GM12878 (cell line): ENCODE data around the gene AMT. TPM values are rescaled to one million over a fixed set of nuclear protein-coding genes. Genes with fewer than 3 reads are reported as not detected.

Experiments
- DPF2 ChIP-seq: fragments of 450-650 bp; IDR thresholded peaks from 2 replicates; pipeline ENCODE4 v1.6.1; 2017; ENCODE audit warnings: mild to moderate bottlenecking
- EZH2 ChIP-seq: IDR thresholded peaks from 2 replicates; pipeline ENCODE4 v1.6.1; 2012; ENCODE audit warnings: low read depth, mild to moderate bottlenecking, control low read depth, inconsistent platforms, low read length, borderline replicate concordance; ENCODE audit not compliant: control insufficient read depth
- GABPA ChIP-seq: IDR thresholded peaks from 2 replicates; pipeline ENCODE4 v1.6.1; 2014; ENCODE audit warnings: antibody characterized with exemption, low read depth, mild to moderate bottlenecking, inconsistent platforms
- RAD21 ChIP-seq: IDR thresholded peaks from 2 replicates; pipeline ENCODE4 v1.6.1; 2011; ENCODE audit warnings: mild to moderate bottlenecking, low read depth, low read length, moderate library complexity; ENCODE audit not compliant: insufficient read depth
- RBBP5 ChIP-seq: fragments of 200-600 bp; sonication (generic); conservative IDR thresholded peaks from 2 replicates; pipeline ENCODE4 v1.6.1; 2016
- SMARCA5 ChIP-seq: fragments of 450-650 bp; IDR thresholded peaks from 2 replicates; pipeline ENCODE4 v1.6.1; 2017; ENCODE audit warnings: mild to moderate bottlenecking
- SMC3 ChIP-seq: IDR thresholded peaks from 2 replicates; pipeline ENCODE4 v1.6.1; 2011; ENCODE audit warnings: low read length, improper control_type of control experiment, borderline replicate concordance
- STAT1 ChIP-seq: fragments of 450-650 bp; conservative IDR thresholded peaks from 2 replicates; pipeline ENCODE4 v1.6.1; 2014; ENCODE audit warnings: antibody characterized with exemption, mild to moderate bottlenecking
- STAT3 ChIP-seq: IDR thresholded peaks from 2 replicates; pipeline ENCODE4 v1.6.1; 2011; ENCODE audit warnings: low read depth, low read length, improper control_type of control experiment
- WRNIP1 ChIP-seq: IDR thresholded peaks from 2 replicates; pipeline ENCODE4 v1.6.1; 2011; ENCODE audit warnings: low read depth, low read length, improper control_type of control experiment, borderline replicate concordance
- YY1 ChIP-seq: IDR thresholded peaks from 2 replicates; pipeline ENCODE4 v1.6.1; 2011; ENCODE audit warnings: low read depth, mild to moderate bottlenecking, low read length
- polyA plus RNA-seq, 11 experiments: library from polyadenylated mRNA; depleted of rRNA in 4 of 11; unstranded in 6 of 11; stranded (reverse) in 5 of 11; fragments of >200 nt; fragmentation: Nextera tagmentation in 4 of 11; fragmentation: Illumina TruSeq in 1 of 11; extraction: Ambion mirVana in 4 of 11; extraction: Trizol in 1 of 11; gene quantifications; 1 replicate in 1 of 11; 2 replicates in 10 of 11; pipeline versions ENCODE4 v1.2.1 to v1.2.3, GENCODE V29; 2011 to 2016; ENCODE audit warnings: inconsistent platforms in 2 of 11, missing spikeins in 2 of 11, low read depth in 1 of 11
- total RNA-seq, 4 experiments: library from RNA; depleted of rRNA in 3 of 4; stranded (reverse); fragments of >200 nt in 3 of 4; fragmentation: Illumina TruSeq in 1 of 4; extraction: Trizol in 1 of 4; gene quantifications; 2 replicates each; pipeline versions ENCODE4 v1.2.1 to v1.2.3, GENCODE V29; 2013 to 2021
- TF ChIP-seq, protein P1 (sequence below): fragments of 150-350 bp; IDR thresholded peaks from 2 replicates; pipeline ENCODE4 v1.6.1; 2014; ENCODE audit warnings: mild to moderate bottlenecking, low read depth, low read length
- TF ChIP-seq, protein P2 (sequence below): IDR thresholded peaks from 2 replicates; pipeline ENCODE4 v1.6.1; 2011; ENCODE audit warnings: low read depth, low read length, improper control_type of control experiment, borderline replicate concordance
- TF ChIP-seq, protein P3 (sequence below): fragments of 450-650 bp; IDR thresholded peaks from 2 replicates; pipeline ENCODE4 v1.6.1; 2017; ENCODE audit warnings: mild to moderate bottlenecking, moderate library complexity
- TF ChIP-seq, protein P4 (sequence below): fragments of 450-650 bp; formaldehyde crosslinking; IDR thresholded peaks from 2 replicates; pipeline ENCODE4 v1.4.0; 2022; ENCODE audit warnings: mild to moderate bottlenecking, moderate library complexity
- TF ChIP-seq, protein P5 (sequence below): fragments of 450-650 bp; IDR thresholded peaks from 2 replicates; pipeline ENCODE4 v1.6.1; 2017; ENCODE audit warnings: borderline replicate concordance

The AMT gene
- total and polyA plus RNA-seq, 10 of the 15 experiments (the other 5 are each of a cell fraction or from before 2014, with no cell fraction given) = 0.45 to 7.2 (median 2.6) TPM

DNA sequence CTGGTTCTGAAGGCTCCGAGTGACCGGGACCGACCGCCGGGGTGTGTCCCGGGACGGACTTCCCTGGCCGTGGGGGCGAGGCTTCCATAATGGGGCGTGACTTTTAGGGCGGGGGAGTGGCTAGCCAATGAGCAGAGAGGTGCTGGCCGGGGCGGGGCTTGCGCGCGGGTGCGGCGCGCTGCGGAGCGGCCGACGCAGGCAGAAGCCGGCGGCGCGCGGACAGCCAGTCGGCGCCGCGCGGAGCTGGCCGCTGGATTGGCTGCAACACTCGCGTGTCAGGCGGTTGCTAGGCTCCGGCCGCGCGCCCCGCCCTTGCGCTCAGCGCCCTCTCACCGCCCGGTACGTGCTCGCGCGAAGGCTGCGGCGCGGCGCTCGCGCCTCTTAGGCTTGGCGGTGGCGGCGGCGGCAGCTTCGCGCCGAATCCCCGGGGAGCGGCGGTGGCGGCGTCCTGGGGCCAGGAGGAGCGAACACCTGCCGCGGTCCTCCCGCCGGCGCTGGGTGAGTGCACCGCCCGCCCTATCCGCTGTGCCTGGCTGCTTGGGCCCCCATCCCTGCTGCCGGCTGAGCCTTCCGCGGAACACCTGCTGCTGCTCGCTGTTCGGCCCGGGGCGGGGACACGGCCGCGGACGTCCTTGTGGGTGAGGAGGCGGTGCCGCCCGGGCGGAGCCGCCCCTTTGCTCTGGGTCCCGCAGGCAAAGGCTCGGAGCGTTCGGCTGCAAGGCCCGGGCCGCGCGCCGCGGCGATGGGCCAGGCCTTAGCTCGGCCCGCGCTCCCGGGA, 47.9 kb upstream of the AMT start, which contains the start of gene DAG1 (continued):
- no peak for TF ChIP-seq GABPA
- no peak for TF ChIP-seq RAD21
- TF ChIP-seq WRNIP1 = no peak
- peak; percentile 97 for TF ChIP-seq DPF2
- TF ChIP-seq STAT3 = no peak
- TF ChIP-seq EZH2 = no peak
- TF ChIP-seq, protein P1, sequence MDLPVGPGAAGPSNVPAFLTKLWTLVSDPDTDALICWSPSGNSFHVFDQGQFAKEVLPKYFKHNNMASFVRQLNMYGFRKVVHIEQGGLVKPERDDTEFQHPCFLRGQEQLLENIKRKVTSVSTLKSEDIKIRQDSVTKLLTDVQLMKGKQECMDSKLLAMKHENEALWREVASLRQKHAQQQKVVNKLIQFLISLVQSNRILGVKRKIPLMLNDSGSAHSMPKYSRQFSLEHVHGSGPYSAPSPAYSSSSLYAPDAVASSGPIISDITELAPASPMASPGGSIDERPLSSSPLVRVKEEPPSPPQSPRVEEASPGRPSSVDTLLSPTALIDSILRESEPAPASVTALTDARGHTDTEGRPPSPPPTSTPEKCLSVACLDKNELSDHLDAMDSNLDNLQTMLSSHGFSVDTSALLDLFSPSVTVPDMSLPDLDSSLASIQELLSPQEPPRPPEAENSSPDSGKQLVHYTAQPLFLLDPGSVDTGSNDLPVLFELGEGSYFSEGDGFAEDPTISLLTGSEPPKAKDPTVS = no peak
- 0 out of 2 replicates have a peak, but pooled peaks have one; percentile 58 for TF ChIP-seq STAT1
- TF ChIP-seq, protein P2, sequence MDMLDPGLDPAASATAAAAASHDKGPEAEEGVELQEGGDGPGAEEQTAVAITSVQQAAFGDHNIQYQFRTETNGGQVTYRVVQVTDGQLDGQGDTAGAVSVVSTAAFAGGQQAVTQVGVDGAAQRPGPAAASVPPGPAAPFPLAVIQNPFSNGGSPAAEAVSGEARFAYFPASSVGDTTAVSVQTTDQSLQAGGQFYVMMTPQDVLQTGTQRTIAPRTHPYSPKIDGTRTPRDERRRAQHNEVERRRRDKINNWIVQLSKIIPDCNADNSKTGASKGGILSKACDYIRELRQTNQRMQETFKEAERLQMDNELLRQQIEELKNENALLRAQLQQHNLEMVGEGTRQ = no peak
- TF ChIP-seq, protein P3, sequence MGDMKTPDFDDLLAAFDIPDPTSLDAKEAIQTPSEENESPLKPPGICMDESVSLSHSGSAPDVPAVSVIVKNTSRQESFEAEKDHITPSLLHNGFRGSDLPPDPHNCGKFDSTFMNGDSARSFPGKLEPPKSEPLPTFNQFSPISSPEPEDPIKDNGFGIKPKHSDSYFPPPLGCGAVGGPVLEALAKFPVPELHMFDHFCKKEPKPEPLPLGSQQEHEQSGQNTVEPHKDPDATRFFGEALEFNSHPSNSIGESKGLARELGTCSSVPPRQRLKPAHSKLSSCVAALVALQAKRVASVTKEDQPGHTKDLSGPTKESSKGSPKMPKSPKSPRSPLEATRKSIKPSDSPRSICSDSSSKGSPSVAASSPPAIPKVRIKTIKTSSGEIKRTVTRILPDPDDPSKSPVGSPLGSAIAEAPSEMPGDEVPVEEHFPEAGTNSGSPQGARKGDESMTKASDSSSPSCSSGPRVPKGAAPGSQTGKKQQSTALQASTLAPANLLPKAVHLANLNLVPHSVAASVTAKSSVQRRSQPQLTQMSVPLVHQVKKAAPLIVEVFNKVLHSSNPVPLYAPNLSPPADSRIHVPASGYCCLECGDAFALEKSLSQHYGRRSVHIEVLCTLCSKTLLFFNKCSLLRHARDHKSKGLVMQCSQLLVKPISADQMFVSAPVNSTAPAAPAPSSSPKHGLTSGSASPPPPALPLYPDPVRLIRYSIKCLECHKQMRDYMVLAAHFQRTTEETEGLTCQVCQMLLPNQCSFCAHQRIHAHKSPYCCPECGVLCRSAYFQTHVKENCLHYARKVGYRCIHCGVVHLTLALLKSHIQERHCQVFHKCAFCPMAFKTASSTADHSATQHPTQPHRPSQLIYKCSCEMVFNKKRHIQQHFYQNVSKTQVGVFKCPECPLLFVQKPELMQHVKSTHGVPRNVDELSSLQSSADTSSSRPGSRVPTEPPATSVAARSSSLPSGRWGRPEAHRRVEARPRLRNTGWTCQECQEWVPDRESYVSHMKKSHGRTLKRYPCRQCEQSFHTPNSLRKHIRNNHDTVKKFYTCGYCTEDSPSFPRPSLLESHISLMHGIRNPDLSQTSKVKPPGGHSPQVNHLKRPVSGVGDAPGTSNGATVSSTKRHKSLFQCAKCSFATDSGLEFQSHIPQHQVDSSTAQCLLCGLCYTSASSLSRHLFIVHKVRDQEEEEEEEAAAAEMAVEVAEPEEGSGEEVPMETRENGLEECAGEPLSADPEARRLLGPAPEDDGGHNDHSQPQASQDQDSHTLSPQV = no peak; the same call in 1 of the 2 replicates
- TF ChIP-seq SMARCA5 = peak; percentile 90
- TF ChIP-seq SMC3 = no peak
- peak; percentile 45; the same call in 1 of the 2 replicates for TF ChIP-seq YY1
- no peak for TF ChIP-seq RBBP5
- TF ChIP-seq, protein P4, sequence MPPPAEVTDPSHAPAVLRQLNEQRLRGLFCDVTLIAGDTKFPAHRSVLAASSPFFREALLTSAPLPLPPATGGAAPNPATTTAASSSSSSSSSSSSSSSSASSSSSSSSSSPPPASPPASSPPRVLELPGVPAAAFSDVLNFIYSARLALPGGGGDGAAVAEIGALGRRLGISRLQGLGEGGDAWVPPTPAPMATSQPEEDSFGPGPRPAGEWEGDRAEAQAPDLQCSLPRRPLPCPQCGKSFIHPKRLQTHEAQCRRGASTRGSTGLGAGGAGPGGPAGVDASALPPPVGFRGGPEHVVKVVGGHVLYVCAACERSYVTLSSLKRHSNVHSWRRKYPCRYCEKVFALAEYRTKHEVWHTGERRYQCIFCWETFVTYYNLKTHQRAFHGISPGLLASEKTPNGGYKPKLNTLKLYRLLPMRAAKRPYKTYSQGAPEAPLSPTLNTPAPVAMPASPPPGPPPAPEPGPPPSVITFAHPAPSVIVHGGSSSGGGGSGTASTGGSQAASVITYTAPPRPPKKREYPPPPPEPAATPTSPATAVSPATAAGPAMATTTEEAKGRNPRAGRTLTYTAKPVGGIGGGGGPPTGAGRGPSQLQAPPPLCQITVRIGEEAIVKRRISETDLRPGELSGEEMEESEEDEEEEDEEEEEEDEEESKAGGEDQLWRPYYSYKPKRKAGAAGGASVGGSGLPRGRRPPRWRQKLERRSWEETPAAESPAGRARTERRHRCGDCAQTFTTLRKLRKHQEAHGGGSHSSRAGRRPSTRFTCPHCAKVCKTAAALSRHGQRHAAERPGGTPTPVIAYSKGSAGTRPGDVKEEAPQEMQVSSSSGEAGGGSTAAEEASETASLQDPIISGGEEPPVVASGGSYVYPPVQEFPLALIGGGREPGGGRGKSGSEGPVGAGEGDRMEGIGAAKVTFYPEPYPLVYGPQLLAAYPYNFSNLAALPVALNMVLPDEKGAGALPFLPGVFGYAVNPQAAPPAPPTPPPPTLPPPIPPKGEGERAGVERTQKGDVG = no peak
- TF ChIP-seq, protein P5, sequence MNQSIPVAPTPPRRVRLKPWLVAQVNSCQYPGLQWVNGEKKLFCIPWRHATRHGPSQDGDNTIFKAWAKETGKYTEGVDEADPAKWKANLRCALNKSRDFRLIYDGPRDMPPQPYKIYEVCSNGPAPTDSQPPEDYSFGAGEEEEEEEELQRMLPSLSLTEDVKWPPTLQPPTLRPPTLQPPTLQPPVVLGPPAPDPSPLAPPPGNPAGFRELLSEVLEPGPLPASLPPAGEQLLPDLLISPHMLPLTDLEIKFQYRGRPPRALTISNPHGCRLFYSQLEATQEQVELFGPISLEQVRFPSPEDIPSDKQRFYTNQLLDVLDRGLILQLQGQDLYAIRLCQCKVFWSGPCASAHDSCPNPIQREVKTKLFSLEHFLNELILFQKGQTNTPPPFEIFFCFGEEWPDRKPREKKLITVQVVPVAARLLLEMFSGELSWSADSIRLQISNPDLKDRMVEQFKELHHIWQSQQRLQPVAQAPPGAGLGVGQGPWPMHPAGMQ = no peak
